ENCODE results near the gene WDR1.
A peak's percentile ranks its signal among the peaks of the same experiment; 100 is the strongest.

Gene WDR1

GRCh38 chr4:10034612-10035104, 81.9 kb downstream of the WDR1 start:
- no peak for DNase-seq

DNA sequence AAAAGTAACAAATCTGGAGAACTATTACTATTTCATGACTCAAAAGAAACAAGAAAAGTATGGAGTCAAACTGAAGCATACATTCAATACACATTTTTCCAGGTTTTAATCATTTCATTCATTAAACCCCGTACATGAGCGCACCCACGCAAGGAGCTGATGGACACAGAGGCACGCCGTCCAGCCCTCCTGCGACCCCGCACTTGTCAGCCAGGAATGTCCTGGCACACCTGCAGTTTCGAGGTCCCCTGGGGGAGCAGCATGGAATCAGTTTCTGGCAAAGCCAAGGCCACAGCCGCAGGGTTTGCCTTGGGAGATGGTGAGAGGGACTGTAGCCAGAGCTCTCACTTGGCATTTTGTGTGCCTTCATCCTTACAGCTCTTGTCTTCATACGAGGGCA, 82.5 kb downstream of the WDR1 start:
- DNase-seq = no peak

- DNase-seq = peak; percentile 23
Observed at GRCh38 chr4:10033191-10033881, 83.3 kb downstream of the WDR1 start.

- no peak for DNase-seq
Observed at GRCh38 chr4:10032625-10033024, 84.0 kb downstream of the WDR1 start.

GRCh38 chr4:10031668-10032590, 84.7 kb downstream of the WDR1 start:
- DNase-seq = no peak

GRCh38 chr4:10030972-10031667, 85.5 kb downstream of the WDR1 start:
- DNase-seq = no peak

DNA sequence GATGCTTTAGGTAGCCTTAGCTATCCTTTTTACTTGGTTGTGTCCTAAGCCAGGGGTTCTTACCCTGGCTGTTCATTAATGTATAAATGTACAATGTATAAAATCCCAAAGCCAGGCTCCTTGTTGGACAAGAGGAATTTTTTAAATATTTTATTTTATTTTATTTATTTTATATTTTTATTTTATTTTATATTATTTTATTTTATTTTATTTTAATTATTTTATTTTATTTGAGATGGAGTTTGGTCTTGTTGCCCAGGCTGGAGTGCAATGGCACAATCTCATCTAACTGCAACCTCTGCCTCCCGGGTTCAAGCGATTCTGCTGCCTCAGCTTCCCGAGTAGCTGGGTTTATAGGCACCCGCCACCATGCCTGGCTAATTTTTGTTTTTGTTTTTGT, 87.2 kb downstream of the WDR1 start:
- DNase-seq = no peak

- no peak for DNase-seq
Observed at GRCh38 chr4:10028910-10029309, 87.7 kb downstream of the WDR1 start.

DNA sequence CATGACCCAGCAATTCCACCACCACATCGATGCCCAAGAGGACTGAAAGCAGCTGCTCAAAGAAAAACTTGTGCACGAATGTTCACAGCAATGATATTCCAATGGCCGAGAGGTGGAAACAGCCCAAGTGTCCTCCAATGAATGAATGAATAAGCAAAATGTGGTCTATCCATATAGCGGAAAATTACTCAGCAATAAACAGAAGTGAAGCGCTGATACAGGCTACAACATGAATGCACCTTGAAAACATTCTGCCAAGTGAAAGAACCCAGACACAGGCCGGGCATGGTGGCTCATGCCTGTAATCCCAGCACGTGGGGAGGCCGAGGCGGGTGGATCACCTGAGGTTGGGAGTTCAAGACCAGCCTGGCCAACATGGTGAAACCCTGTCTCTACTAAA, 90.1 kb downstream of the WDR1 start:
- no peak for DNase-seq

- no peak for DNase-seq
Observed at GRCh38 chr4:10025230-10025806, 91.3 kb downstream of the WDR1 start.
